8988T (cell line): ENCODE measurements around the gene GNA15.
A peak's percentile ranks its signal among the peaks of the same experiment; 100 is the strongest.
"Not testable (repeated sequence)": the region's sequence is repeated elsewhere in the genome, so short reads cannot be mapped to it uniquely, and the experiment has no call there.

Experiments
- DNase-seq: peaks from one replicate; pipeline ENCODE4 v3.0.0; 2011

GNA15 gene

GRCh38 chr19:3193256-3194105 lies 57.6 kb downstream of the GNA15 start:
- DNase-seq = no peak

- no peak for DNase-seq
Measured at GRCh38 chr19:3194106-3195087, 58.6 kb downstream of the GNA15 start.

- DNase-seq = no peak
Measured at GRCh38 chr19:3196064-3196932, 60.5 kb downstream of the GNA15 start.

- DNase-seq = no peak
Measured at GRCh38 chr19:3196933-3197205, 61.0 kb downstream of the GNA15 start.

- no peak for DNase-seq
Measured at GRCh38 chr19:3198901-3199700, 63.3 kb downstream of the GNA15 start.

- no peak for DNase-seq
Measured at GRCh38 chr19:3201072-3201700, 65.4 kb downstream of the GNA15 start.

GRCh38 chr19:3201911-3202310 lies 66.1 kb downstream of the GNA15 start:
- no peak for DNase-seq

GRCh38 chr19:3202346-3202745 lies 66.5 kb downstream of the GNA15 start:
- no peak for DNase-seq

GRCh38 chr19:3202895-3203294 lies 67.1 kb downstream of the GNA15 start:
- DNase-seq = not testable (repeated sequence)

GRCh38 chr19:3203805-3204645 lies 68.2 kb downstream of the GNA15 start:
- no peak for DNase-seq

GRCh38 chr19:3204646-3205275 lies 68.9 kb downstream of the GNA15 start:
- no peak for DNase-seq

- no peak for DNase-seq
Measured at GRCh38 chr19:3206216-3206953, 70.6 kb downstream of the GNA15 start.

GRCh38 chr19:3207461-3208242 lies 71.8 kb downstream of the GNA15 start:
- no peak for DNase-seq

GRCh38 chr19:3208317-3209207 lies 72.7 kb downstream of the GNA15 start:
- DNase-seq = no peak

GRCh38 chr19:3210347-3211017 lies 74.6 kb downstream of the GNA15 start:
- DNase-seq = peak; percentile 80

GRCh38 chr19:3211191-3211590 lies 75.4 kb downstream of the GNA15 start:
- DNase-seq = no peak

GRCh38 chr19:3213159-3213558 lies 77.3 kb downstream of the GNA15 start:
- no peak for DNase-seq
